ENCODE results near the gene TNFRSF14. TPM values are rescaled to one million over a fixed set of nuclear protein-coding genes. Genes with fewer than 3 reads are reported as not detected.
"Not testable (repeated sequence)": the region's sequence is repeated elsewhere in the genome, so short reads cannot be mapped to it uniquely, and the experiment has no call there.

The TNFRSF14 gene
- total RNA-seq, 2 experiments from 2014 or later = 99.6 to 104 TPM

DNA sequence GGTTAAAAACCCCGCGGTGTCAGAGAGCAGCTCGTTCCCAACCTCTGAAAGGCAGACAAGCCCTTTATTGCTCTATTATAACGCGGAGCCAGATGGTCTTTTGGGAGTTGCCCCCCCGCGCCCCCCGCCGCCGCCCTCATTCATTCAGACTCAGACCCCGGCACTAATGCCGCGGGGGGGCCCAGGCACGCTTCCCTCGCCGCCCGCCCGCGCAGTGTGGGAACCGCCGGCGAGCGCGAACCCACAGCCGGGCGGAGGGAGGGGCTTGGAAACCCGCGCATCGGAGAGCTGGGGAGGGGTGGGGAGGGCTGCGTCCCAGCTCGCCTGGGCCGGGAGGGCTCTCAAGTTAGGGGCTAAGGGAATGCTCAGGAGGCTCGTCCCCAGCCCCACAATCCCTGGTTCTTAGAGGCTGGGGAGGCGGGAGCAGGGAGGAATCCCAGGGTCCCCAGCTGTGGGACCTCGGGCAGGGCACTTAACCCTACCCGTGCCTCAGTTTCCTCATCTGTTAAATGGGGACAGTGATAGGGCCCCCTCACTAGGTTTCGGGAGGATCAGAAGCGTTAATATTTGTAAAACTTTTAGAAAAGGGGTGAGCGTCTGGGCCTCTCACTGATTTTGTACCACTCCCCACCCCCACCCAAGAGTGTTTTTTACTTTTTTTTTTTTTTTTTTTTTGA lies 15.2 kb upstream of the TNFRSF14 start:
- no peak for DNase-seq
- Mint-ChIP-seq H3K4me1 (peaks cover 3% of the 10 kb centered on the region), H3K27ac (no peak overlapping the region)

DNA sequence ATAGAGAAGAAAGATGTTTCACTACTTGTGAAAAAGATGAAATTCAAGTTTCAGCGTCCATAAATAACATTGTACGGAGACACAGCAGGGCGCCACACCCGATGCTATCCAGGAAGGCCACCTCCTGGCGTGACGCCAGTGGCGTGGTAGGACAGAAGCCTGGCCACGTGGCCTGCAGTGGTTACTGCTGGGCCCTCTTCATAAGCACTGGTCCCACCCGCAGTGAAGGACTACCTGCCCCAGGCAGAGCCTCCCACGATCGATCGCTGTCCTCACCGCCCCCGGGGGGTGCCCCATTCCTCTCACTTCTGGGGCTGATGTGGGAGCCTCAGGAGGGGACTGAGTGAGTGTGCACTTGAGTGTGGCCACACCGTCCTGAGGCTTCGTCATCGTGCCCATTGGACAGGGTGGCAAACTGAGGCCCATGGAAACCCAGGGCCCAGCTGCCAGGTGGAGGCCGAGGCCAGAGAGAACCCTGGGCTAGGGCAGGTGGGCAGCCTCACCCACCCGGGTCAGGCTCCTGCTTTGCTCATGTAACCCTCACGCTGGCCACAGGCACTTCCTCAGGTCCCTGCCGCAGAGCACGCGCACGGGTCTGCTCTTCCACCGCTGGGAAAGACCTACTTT lies 14.4 kb upstream of the TNFRSF14 start:
- no peak for DNase-seq
- Mint-ChIP-seq H3K4me3 (no peak overlapping the region), H3K27me3 (no peaks in the 10 kb centered on the region), H3K4me1 (peaks cover 3% of the 10 kb centered on the region), H3K9me3 (no peaks in the 10 kb centered on the region), H3K36me3 (no peaks in the 10 kb centered on the region), H3K27ac (no peak overlapping the region)

More for the DNA sequence above, 15.2 kb upstream of the TNFRSF14 start:
- H3K4me3 Mint-ChIP-seq = no peak overlapping the region
- no peaks in the 10 kb centered on the region for H3K9me3 Mint-ChIP-seq
- H3K36me3 Mint-ChIP-seq = no peaks in the 10 kb centered on the region
- H3K27me3 Mint-ChIP-seq = no peaks in the 10 kb centered on the region

DNA sequence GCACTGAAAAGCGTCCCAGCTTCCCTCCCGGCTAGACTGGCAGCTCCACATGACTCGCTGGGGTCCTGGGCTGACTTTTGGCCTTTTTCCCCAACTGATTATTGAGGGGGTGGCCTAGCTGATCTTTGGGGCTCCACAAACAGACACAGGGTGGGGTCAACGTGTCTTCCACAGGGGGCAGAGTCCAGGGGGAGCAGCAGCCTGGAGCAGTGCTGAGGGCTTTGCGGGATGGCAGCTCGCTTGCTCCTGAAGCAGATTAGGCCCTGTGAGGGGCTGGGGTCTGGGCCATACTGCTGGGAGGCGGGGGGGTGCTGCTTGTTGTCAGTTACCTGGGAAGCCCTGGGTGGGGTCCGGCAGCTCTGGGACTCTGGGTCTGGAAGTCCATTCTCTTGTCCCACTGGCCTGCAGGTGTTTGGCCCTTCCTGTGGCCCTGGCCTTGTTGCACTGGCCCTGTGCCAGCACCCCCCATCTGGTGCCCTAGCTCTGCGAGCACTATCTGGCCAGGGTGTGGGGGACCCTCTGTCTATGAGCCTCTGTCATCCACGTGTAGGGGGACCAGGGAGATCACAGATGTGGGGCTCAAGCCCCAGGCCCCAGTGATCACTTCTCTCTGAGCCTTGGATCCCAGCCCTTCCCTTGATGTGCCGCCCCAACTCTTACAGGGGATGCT lies 13.8 kb upstream of the TNFRSF14 start:
- Mint-ChIP-seq H3K4me3 (no peak overlapping the region), H3K9me3 (no peaks in the 10 kb centered on the region), H3K36me3 (no peaks in the 10 kb centered on the region), H3K27ac (no peak overlapping the region), H3K4me1 (peaks cover 3% of the 10 kb centered on the region), H3K27me3 (no peaks in the 10 kb centered on the region)
- no peak for DNase-seq

DNA sequence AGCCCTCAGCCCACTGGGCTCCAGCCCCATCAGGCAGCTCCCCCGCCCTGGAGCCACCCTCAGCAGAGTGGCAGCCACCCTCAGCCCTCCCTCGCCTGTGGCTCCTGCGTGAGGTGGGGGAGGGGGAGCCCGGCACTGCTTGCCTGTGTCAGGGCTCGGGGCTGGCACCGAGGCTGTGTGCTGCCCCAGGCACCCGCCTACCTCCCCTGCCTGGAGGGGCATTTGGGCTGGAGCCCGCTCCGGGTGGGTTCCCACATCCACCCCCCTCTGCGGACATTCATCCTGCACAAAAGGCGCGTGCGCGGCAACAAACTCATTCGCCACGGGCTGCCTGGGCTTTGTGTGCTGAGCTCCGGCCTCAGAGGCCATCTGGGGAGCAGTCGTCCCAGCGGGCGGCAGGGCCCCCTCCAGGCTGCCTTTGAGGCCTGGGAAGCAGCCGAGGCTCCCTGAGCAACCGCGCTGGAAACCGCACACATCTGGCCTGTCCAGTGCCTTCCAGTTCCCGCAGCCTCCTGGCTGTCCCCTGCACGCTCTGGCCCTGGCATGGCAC lies 12.6 kb upstream of the TNFRSF14 start:
- Mint-ChIP-seq H3K27me3 (no peaks in the 10 kb centered on the region), H3K4me3 (no peak overlapping the region), H3K36me3 (no peaks in the 10 kb centered on the region), H3K27ac (no peak overlapping the region), H3K4me1 (peaks cover 10% of the 10 kb centered on the region), H3K9me3 (no peaks in the 10 kb centered on the region)
- DNase-seq = no peak

DNA sequence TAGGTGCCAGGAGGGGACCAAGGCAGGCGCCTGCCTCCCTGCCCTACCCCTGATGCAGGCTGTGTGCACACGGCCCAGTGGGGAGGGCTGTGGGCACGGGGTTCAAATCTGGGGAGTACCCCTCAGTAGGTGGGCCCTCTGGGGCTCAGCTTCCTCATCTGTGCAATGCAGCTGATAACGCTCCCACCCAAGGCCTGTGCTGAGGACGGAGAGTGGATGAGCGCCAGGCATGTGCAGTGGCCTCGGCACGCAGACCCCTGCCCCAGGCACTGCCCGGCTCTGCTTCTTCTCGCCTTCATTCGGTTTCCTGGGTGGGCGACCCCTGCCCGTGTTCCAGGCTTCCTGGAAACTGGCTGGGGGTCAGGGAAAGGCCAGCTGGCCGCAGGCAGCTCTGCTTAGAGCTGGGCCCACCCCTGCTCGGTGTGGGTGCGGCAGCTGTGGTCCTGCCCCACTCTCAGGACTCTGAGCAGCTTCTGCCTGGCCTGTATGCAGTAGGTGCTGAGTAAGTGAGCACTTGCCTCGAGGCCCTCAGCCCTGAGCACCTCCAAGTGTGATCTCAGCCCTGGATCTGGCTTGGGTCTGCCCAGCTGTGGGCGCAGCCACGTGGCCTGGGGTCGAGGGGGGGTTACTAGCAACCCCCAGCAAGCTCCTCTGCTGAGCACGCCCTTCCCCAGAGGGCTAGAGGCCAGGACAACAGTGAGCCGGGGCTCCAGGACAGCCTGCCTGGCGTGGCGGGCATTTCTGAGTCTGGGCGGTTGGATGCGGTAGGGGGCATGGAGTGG lies 11.9 kb upstream of the TNFRSF14 start:
- Mint-ChIP-seq H3K36me3 (no peaks in the 10 kb centered on the region), H3K9me3 (no peaks in the 10 kb centered on the region), H3K4me1 (peaks cover 15% of the 10 kb centered on the region), H3K27me3 (no peaks in the 10 kb centered on the region), H3K4me3 (no peak overlapping the region), H3K27ac (no peak overlapping the region)
- no peak for DNase-seq

DNA sequence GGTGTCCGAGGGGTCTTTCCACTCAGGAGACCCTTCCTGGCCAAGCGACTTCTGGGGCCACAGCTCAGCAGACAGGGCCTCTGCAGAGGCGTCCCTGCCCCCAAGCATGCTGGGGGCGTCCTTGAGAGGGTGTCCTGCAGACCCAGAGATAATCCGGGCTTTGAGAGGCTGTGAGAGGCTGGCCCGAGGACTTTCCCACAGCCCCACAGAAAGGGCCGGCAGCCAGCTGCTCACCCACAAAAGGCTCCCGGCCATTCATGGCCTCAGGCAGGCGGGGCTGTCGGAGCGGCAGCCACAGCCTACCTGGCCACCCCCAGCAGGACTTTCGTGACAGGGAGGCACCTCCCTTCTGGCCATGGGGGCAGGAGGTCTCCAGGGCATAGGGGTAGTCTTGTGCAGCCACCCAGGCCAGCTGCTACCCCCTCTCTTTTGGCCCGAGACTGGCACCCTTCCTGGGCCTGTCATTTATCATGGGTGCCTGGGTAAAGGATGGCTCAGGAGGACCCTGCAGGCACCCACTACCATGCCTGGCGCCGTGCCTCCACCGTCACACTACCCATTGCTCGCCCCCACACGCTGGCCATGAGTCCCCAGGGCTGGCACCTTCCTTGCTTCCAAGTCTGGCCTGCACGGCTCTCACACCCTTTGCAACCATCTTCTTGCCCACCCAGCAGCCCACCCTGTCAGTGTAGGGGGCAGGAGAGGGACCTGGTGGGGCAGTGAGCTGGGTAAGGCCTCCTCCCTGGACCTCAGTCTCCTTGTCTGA lies 11.1 kb upstream of the TNFRSF14 start:
- H3K9me3 Mint-ChIP-seq = no peaks in the 10 kb centered on the region
- peaks cover 1% of the 10 kb centered on the region for H3K36me3 Mint-ChIP-seq
- no peak overlapping the region for H3K4me3 Mint-ChIP-seq
- H3K4me1 Mint-ChIP-seq = peaks cover 20% of the 10 kb centered on the region
- no peaks in the 10 kb centered on the region for H3K27me3 Mint-ChIP-seq
- DNase-seq = no peak
- H3K27ac Mint-ChIP-seq = no peak overlapping the region

DNA sequence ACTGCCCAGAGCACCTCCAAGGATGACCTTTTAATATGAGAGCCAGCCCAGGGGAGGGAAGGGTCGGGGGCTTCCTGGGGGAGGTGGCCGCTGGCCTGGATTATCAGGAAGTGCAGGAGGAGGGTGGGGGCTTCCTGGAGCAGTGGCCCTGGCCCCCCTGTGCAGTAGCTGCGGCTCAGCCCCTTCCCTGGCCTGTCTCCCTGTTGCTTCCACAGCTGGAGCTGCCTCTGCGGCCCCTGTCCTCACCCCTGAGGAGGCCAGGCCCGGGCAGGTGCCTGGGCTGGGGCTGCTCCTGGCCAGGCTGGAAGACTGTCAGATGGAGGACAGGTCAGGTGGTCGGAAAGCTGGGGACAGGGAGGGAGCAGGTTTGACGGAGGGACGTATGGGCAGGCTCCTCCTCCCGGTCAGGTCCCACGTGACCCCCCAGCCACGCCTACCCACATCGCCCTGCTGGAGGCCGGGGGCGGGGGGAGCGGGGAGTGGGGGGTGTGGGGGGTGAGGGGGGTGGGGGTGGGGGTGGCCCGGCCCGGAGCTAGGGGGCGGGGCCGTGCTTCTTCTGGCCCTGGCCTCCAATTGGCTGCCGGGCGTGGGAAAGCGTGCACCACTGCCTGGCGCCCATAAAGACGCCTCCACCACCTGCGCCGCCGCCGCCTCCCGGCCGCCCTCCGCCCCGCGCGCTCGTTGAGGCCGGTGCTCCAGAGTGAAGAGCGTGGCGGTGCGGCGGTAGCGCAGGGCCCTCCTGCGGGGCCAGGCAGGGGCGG lies 10.2 kb upstream of the TNFRSF14 start:
- peak; percentile 91 for DNase-seq
- H3K4me1 Mint-ChIP-seq = peaks cover 24% of the 10 kb centered on the region
- peaks cover 1% of the 10 kb centered on the region for H3K36me3 Mint-ChIP-seq
- no peaks in the 10 kb centered on the region for H3K27me3 Mint-ChIP-seq
- H3K9me3 Mint-ChIP-seq = no peaks in the 10 kb centered on the region
- H3K27ac Mint-ChIP-seq = peak overlapping the region; percentile 97
- peak overlapping the region; percentile 83 for H3K4me3 Mint-ChIP-seq

DNA sequence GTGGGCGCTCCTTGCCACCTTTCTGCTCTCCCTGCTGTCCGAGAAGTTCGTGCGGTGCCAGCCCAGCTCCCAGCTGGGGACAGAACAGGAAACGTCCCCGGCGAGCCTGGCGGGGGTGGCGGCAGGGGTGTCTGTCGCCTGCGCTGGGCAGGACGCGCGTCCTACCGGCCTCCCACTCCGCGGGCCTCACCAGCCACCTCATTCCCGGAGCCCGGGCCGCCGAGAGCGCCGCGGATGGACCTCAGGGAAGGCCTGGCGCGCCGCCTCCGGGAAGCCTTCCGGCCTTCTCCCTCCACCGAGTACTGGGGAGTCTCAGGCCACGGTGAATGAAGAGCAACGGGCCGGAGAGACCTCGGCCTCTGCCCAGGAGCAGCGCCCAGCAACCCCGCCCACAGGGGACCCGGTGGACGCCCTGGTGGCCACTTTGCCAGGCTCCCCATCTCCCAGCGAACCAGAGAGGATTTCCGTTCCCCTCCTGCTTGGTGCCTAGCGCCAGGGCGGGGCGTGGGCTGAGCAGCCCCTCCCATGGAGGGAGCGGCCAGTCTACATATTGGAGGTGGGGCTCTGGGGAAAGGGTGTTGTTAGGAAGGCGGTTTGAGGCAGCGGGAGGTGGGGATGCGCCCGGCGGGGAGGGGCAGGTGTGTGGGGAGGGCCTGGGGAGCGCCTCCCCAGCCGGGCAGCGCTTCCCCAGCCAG lies 9.5 kb upstream of the TNFRSF14 start:
- peak; percentile 90 for DNase-seq
- peaks cover 1% of the 10 kb centered on the region for H3K36me3 Mint-ChIP-seq

DNA sequence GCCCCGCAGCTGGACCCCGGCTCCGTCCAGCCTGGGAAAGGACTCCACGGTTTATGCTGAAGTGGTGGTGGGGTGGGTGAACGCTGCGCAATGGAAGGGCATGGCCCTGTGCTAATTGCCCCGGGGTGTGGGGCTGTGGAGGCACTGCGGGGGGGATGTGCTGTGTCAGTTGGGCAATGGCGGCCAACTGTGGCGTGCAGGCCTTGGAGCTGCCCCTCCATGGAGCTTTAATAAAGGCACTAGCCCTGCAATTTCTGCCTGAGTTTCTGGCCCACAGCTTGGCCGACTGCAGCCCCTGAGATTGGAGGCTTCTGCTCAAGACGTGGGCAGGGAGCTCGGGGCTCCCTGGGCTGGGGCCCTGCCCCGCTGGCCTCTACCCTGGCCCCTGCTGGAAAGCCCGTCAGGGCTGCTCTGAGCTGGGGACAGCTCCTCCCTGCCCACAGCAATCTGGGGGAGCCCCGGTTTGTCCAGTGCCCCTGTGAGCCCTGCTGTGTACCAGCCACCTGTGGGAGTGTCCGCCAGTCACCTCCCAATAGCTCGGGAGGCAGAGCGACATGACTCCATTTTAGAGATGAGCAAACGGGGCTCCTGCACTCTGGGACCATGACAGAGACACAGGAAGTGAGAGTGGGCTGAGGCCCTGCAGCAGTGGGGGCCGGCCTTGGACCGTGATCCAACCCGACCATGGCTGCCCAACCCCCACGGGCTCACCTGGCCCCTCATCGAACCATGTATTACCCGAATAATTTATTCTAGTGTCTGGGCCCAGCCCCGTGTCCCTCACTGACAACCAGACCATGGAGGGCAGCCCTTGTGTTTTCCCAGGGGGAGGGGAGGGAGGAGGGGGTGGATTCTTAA lies 8.7 kb upstream of the TNFRSF14 start:
- H3K27me3 Mint-ChIP-seq = no peaks in the 10 kb centered on the region
- H3K4me3 Mint-ChIP-seq = peak overlapping the region; percentile 83
- peak overlapping the region; percentile 97 for H3K27ac Mint-ChIP-seq
- H3K36me3 Mint-ChIP-seq = peaks cover 1% of the 10 kb centered on the region
- peak; percentile 81 for DNase-seq
- peaks cover 24% of the 10 kb centered on the region for H3K4me1 Mint-ChIP-seq
- no peaks in the 10 kb centered on the region for H3K9me3 Mint-ChIP-seq

More for the DNA sequence above, 9.5 kb upstream of the TNFRSF14 start:
- Mint-ChIP-seq H3K4me3 (peak overlapping the region; percentile 83), H3K9me3 (no peaks in the 10 kb centered on the region), H3K27me3 (no peaks in the 10 kb centered on the region), H3K27ac (peak overlapping the region; percentile 97), H3K4me1 (peaks cover 24% of the 10 kb centered on the region)

DNA sequence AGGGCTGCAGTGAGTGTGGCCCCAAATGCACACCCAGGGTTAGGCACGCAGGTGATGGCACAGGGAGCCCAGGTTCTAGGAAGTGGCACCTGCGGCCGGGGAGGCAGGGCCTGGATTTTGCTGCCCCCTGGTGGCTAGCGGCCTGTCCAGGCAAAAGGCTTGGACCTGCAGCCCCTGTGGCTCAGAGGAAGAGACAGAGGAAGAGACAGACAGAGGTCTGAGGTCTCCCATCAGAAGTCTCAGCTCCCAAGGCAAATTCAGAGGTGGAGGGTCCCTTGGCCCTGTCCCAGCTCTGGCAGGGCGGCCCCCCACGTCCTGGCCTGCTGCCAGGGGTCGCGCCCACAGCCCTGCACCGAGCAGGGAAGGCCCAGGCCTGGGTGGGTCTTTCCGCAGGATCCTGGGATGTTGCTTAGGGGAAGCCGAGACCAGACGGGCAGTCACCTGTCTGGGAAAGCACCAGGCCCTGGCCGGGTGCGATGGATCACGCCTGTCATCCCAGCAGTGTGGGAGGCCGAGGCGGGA lies 8.0 kb upstream of the TNFRSF14 start:
- Mint-ChIP-seq H3K36me3 (peaks cover 1% of the 10 kb centered on the region), H3K4me3 (peak overlapping the region; percentile 83), H3K4me1 (peaks cover 24% of the 10 kb centered on the region), H3K27ac (peak overlapping the region; percentile 97), H3K27me3 (no peaks in the 10 kb centered on the region), H3K9me3 (no peaks in the 10 kb centered on the region)
- peak; percentile 87 for DNase-seq

DNA sequence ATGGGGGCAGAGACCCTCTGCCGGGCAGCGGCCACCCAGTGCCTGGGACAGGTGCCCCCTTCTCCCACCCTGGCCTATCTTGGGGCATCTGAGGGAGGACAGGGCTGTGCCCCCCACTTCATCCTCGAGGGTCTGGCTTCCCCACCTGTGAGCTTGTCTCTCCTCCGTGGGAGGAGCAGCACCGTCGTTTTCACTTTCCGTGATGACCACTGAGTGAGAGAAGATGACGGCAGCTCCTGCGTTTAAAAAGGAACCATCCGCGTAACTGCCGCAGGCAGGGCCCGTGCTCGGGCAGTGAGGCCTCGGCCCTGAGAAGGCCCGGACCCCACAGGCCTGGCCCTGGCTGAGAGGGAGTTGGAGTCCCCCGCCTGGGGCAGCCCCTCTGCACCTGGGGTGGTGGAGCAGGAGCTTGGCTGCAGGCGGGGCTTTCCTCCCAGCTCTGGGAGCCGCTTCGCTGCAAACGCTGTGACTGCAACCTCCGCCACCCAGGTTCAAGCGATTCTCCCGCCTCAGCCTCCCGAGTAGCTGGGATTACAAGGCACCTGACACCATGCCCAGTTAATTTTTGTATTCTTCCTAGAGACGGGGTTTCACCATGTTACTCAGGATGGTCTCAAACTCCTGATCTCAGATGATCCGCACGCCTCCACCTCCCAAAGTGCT lies 6.7 kb upstream of the TNFRSF14 start:
- H3K9me3 Mint-ChIP-seq, H3K27me3 Mint-ChIP-seq, DNase-seq, H3K36me3 Mint-ChIP-seq: not testable (repeated sequence)
- Mint-ChIP-seq H3K4me3 (peak overlapping the region; percentile 83), H3K4me1 (peaks cover 24% of the 10 kb centered on the region), H3K27ac (peak overlapping the region; percentile 97)

DNA sequence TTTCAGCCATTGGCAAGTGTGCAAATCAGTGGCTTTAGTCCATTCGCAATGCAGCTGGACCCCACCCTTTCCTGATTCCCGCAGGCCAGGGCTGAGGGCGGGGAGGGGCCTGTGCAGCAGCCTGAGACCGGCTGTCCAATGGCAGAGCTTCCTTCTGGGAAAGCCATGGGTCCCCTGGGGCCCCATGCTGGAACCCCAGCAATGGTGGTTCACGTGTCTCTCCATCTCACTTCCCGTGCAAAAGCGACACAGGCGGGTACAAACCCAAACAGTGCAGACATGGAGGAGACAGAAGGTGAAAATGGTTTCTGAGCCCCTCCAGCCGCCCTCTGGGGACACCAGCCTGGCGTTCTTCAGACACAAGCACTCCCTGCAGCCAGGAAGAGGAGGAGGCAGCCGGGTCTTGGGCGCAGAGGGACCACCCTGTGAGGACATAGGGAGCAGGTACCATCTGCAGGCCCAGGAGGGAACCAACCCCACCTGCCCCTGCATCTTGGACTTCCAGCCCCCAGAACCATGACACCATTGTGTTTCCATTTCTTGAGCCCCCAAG lies 5.8 kb upstream of the TNFRSF14 start:
- H3K36me3 Mint-ChIP-seq, H3K27me3 Mint-ChIP-seq, H3K9me3 Mint-ChIP-seq, DNase-seq, H3K4me3 Mint-ChIP-seq, H3K27ac Mint-ChIP-seq: not testable (repeated sequence)
- peaks cover 27% of the 10 kb centered on the region for H3K4me1 Mint-ChIP-seq
